ENCODE measurements around the gene GORASP1.

- TF ChIP-seq POLR2A (IDR thresholded peaks at IDR 0.05; ENCODE audit: low read length) (no peak), GATA1 (IDR thresholded peaks at IDR 0.05; ENCODE audit: low read depth, low read length) (no peak)
These were observed 4.1 kb downstream of the GORASP1 start for GRCh38 chr3:39103324-39103693.
